Measurements from ENCODE around the gene RAD9A.

GRCh38 chr11:67379061-67380058, 12.4 kb upstream of the RAD9A start:
- TF ChIP-seq, protein P1, sequence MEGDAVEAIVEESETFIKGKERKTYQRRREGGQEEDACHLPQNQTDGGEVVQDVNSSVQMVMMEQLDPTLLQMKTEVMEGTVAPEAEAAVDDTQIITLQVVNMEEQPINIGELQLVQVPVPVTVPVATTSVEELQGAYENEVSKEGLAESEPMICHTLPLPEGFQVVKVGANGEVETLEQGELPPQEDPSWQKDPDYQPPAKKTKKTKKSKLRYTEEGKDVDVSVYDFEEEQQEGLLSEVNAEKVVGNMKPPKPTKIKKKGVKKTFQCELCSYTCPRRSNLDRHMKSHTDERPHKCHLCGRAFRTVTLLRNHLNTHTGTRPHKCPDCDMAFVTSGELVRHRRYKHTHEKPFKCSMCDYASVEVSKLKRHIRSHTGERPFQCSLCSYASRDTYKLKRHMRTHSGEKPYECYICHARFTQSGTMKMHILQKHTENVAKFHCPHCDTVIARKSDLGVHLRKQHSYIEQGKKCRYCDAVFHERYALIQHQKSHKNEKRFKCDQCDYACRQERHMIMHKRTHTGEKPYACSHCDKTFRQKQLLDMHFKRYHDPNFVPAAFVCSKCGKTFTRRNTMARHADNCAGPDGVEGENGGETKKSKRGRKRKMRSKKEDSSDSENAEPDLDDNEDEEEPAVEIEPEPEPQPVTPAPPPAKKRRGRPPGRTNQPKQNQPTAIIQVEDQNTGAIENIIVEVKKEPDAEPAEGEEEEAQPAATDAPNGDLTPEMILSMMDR (IDR thresholded peaks at IDR 0.05) = no peak
- no peak for TF ChIP-seq ZFX (IDR thresholded peaks at IDR 0.05; ENCODE audit: borderline replicate concordance)

Measured in 22Rv1 (cell line).